Measurements from ENCODE around the gene NUP62CL.

The NUP62CL gene

GRCh38 chrX:107146670-107147069 is 59.6 kb downstream of the NUP62CL start:
- no peak for DNase-seq (ENCODE audit: low spot score)

- DNase-seq (ENCODE audit: low spot score), result no peak
These were observed 70.3 kb downstream of the NUP62CL start for GRCh38 chrX:107135965-107136307.

- DNase-seq (ENCODE audit: low spot score), result no peak
These were observed 70.9 kb downstream of the NUP62CL start for GRCh38 chrX:107135049-107135964.

- DNase-seq (ENCODE audit: low spot score), result no peak
These were observed 82.5 kb downstream of the NUP62CL start for GRCh38 chrX:107123750-107124149.

GRCh38 chrX:107119283-107119682 is 87.0 kb downstream of the NUP62CL start:
- DNase-seq (ENCODE audit: low spot score), result no peak

GRCh38 chrX:107118322-107119147 is 87.7 kb downstream of the NUP62CL start, which contains the start of gene RBM41:
TSS of gene RBM41 (minus strand) at chrX:107118822. CDS start at chrX:107118773, 49 bp downstream.
- peak; percentile 62 for DNase-seq (ENCODE audit: low spot score)

- DNase-seq (ENCODE audit: low spot score), result peak; percentile 9
These were observed 88.3 kb downstream of the NUP62CL start for GRCh38 chrX:107117993-107118321.

GRCh38 chrX:107107459-107107858 is 98.8 kb downstream of the NUP62CL start:
- no peak for DNase-seq (ENCODE audit: low spot score)

- DNase-seq (ENCODE audit: low spot score), result no peak
These were observed 103.3 kb downstream of the NUP62CL start for GRCh38 chrX:107102980-107103379.

GRCh38 chrX:107076158-107076557 is 130.1 kb downstream of the NUP62CL start:
- no peak for DNase-seq (ENCODE audit: low spot score)
